ENCODE data around the gene GPC5. TPM values are rescaled to one million over a fixed set of nuclear protein-coding genes. Genes with fewer than 3 reads are reported as not detected.
"Not testable (repeated sequence)": the region's sequence is repeated elsewhere in the genome, so short reads cannot be mapped to it uniquely, and the experiment has no call there.

Gene GPC5
- total RNA-seq, 2 donors from 2014 or later = not detected

GRCh38 chr13:91426913-91427312 is 28.5 kb downstream of the GPC5 start:
- no peaks in the 10 kb centered on the region for H3K36me3 ChIP-seq (replicated peaks in 1 of 2; ENCODE audit: insufficient read depth in 1 of 2, low read depth in 2 of 2)
- H3K27ac ChIP-seq = no peak overlapping the region
- no peaks in the 10 kb centered on the region for H3K27me3 ChIP-seq
- 38 to 42% methylated on average over 2 of the region's 2 CpGs for WGBS, 2 donors
- intact Hi-C loops (cut with DNase I) = no loop called here
- peaks cover 0 to 12% (median 0%) of the 10 kb centered on the region in 3 donors for H3K9me3 ChIP-seq
- DNase-seq (no peak), ATAC-seq (no peak)
- TF ChIP-seq CTCF (IDR thresholded peaks at IDR 0.05) (no peak), POLR2A (IDR thresholded peaks at IDR 0.05) (no peak)
- H3K4me1 ChIP-seq = no peaks in the 10 kb centered on the region
- H3K4me3 ChIP-seq = no peak overlapping the region

- H3K4me1 ChIP-seq; ATAC-seq; DNase-seq; intact Hi-C loops (cut with DNase I); H3K27ac ChIP-seq; H3K27me3 ChIP-seq; H3K36me3 ChIP-seq (replicated peaks in 1 of 2; ENCODE audit: insufficient read depth in 1 of 2, low read depth in 2 of 2); H3K9me3 ChIP-seq; H3K4me3 ChIP-seq: not testable (repeated sequence)
- 74 to 77% methylated on average over 12 to 15 of the region's 15 CpGs for WGBS, 2 donors
Observed at GRCh38 chr13:91438674-91439073, 40.3 kb downstream of the GPC5 start.

- DNase-seq (no peak), ATAC-seq (no peak)
- Histone ChIP-seq H3K9me3 (no peaks in the 10 kb centered on the region), H3K27me3 (no peaks in the 10 kb centered on the region), H3K4me1 (no peaks in the 10 kb centered on the region), H3K4me3 (no peak overlapping the region), H3K36me3 (replicated peaks in 1 of 2; ENCODE audit: insufficient read depth in 1 of 2, low read depth in 2 of 2) (no peaks in the 10 kb centered on the region), H3K27ac (no peak overlapping the region)
- 45 to 50% methylated on average over 2 of the region's 2 CpGs for WGBS, 2 donors
- intact Hi-C loops (cut with DNase I) = no loop called here
- TF ChIP-seq POLR2A (IDR thresholded peaks at IDR 0.05) = no peak
- TF ChIP-seq CTCF (IDR thresholded peaks at IDR 0.05) = no peak
Observed at GRCh38 chr13:91450913-91451312, 52.5 kb downstream of the GPC5 start.

- Histone ChIP-seq H3K4me1 (no peaks in the 10 kb centered on the region), H3K27me3 (no peaks in the 10 kb centered on the region), H3K4me3 (no peak overlapping the region), H3K36me3 (replicated peaks in 1 of 2; ENCODE audit: insufficient read depth in 1 of 2, low read depth in 2 of 2) (no peaks in the 10 kb centered on the region), H3K27ac (no peak overlapping the region), H3K9me3 (no peaks in the 10 kb centered on the region)
- no peak for ATAC-seq
- intact Hi-C loops (cut with DNase I) = no loop called here
- DNase-seq = no peak
- TF ChIP-seq CTCF (IDR thresholded peaks at IDR 0.05) (no peak), POLR2A (IDR thresholded peaks at IDR 0.05) (no peak)
- 60 to 74% methylated on average over 1 of the region's 1 CpG for WGBS, 2 donors
Observed at GRCh38 chr13:91454666-91455065, 56.2 kb downstream of the GPC5 start.

GRCh38 chr13:91456837-91457236 is 58.4 kb downstream of the GPC5 start:
- Histone ChIP-seq H3K4me1 (no peaks in the 10 kb centered on the region), H3K4me3 (no peak overlapping the region), H3K9me3 (no peaks in the 10 kb centered on the region), H3K27ac (no peak overlapping the region), H3K27me3 (no peaks in the 10 kb centered on the region), H3K36me3 (replicated peaks in 1 of 2; ENCODE audit: insufficient read depth in 1 of 2, low read depth in 2 of 2) (no peaks in the 10 kb centered on the region)
- ATAC-seq = no peak
- 74 to 80% methylated on average over 2 of the region's 2 CpGs for WGBS, 2 donors
- TF ChIP-seq CTCF (IDR thresholded peaks at IDR 0.05) (no peak), POLR2A (IDR thresholded peaks at IDR 0.05) (no peak)
- intact Hi-C loops (cut with DNase I) = no loop called here
- no peak for DNase-seq
